ENCODE results near the gene B4GALT2. TPM values are rescaled to one million over a fixed set of nuclear protein-coding genes. Genes with fewer than 3 reads are reported as not detected.

B4GALT2 gene
- total and polyA plus RNA-seq, 9 of the 15 experiments (the other 6 are each of a cell fraction or from before 2014, with no cell fraction given) = 1.3 to 86.8 (median 43.8) TPM

- TF ChIP-seq E2F1 (CRISPR knock-in tag; IDR thresholded peaks at IDR 0.05) (no peak), PTBP1 (IDR thresholded peaks at IDR 0.05; ENCODE audit: low read depth, low read length) (0 out of 2 replicates have a peak, but pooled peaks have one; percentile 44), ELK1 (CRISPR knock-in tag; IDR thresholded peaks at IDR 0.05) (no peak), ATF6 (CRISPR knock-in tag; IDR thresholded peaks at IDR 0.05) (peak; percentile 77; the same call in 1 of the 2 replicates), ZNF586 (CRISPR knock-in tag; conservative IDR thresholded peaks at IDR 0.05) (no peak), MCM5 (IDR thresholded peaks at IDR 0.05; ENCODE audit: low read depth) (no peak), SIN3A (IDR thresholded peaks at IDR 0.05; ENCODE audit: borderline replicate concordance in 2 of 2, control insufficient read depth in 1 of 2, low read depth in 2 of 2, low read length in 2 of 2) (peak; percentile 89 to 91; a peak in 2 of 4 replicates), POLR2G (IDR thresholded peaks at IDR 0.05; ENCODE audit: low read depth, low read length) (peak; percentile 89), THRA (IDR thresholded peaks at IDR 0.05) (no peak), HNRNPLL (IDR thresholded peaks at IDR 0.05; ENCODE audit: low read depth, low read length, poor library complexity, severe bottlenecking) (peak; percentile 30), ESRRA (IDR thresholded peaks at IDR 0.05; ENCODE audit: borderline replicate concordance, low read depth) (no peak), BMI1 (IDR thresholded peaks at IDR 0.05; ENCODE audit: low read length) (no peak), CCAR2 (IDR thresholded peaks at IDR 0.05; ENCODE audit: low read depth, low read length) (no peak), HINFP (tag; conservative IDR thresholded peaks at IDR 0.05; ENCODE audit: low read depth) (no peak), ZBTB33 (CRISPR knock-in tag; IDR thresholded peaks at IDR 0.05) (peak; percentile 55; the same call in 1 of the 2 replicates), CBX3 (IDR thresholded peaks at IDR 0.05; ENCODE audit: borderline replicate concordance in 1 of 2, low read length in 2 of 2) (no peak), TAF9B (IDR thresholded peaks at IDR 0.05; ENCODE audit: partially characterized antibody) (no peak)
Measured at GRCh38 chr1:43991476-43992231, 12.6 kb downstream of the B4GALT2 start, which contains the start of gene CCDC24 (continued).

Data from K562 (cell line).